A549 (cell line): ENCODE results near the gene NTN1. TPM values are rescaled to one million over a fixed set of nuclear protein-coding genes. Genes with fewer than 3 reads are reported as not detected.

Experiments
- ATAC-seq, 2 experiments: fragments of 200-7000 bp in 1 of 2; fragments of >200 bp in 1 of 2; cut with Nextera tagmentation in 1 of 2; cut with Tn5 transposase in 1 of 2; 3 replicates each; pipeline versions ENCODE4 v1.8.0 to v1.9.1; 2018 to 2020; ENCODE audit warnings: mild to moderate bottlenecking in 1 of 2, moderate library complexity in 1 of 2
- CTCF ChIA-PET: fragments of 300-600 bp; sonication (Branson Sonifier 250); formaldehyde crosslinking; extraction: SDS; loops from one replicate; lab custom pipeline; 2021; ENCODE audit warnings: antibody characterized with exemption, inconsistent platforms; lab: Yijun Ruan, JAX
- POLR2A ChIA-PET: fragments of 350-600 bp; formaldehyde crosslinking; extraction: SDS; loops from one replicate; lab custom pipeline; 2021; ENCODE audit warnings: antibody characterized with exemption, inconsistent platforms; lab: Yijun Ruan, JAX
- DNase-seq, 2 experiments: peaks; one replicate each; pipeline versions ENCODE4 v3.0.0 to v3.0.0-alpha.2; 2011 to 2016; ENCODE audit warnings: low read depth in 1 of 2, low spot score in 1 of 2
- FAIRE-seq: peaks from 2 replicates; lab custom pipeline; 2011; peaks lifted over from hg19 to GRCh38; lab: Jason Lieb, UNC
- H3K27ac ChIP-seq, 2 experiments: fragments of >200 bp; sonication (Bioruptor Twin); formaldehyde crosslinking; 3 replicates each; pipeline ENCODE4 v1.5.1; 2016 to 2017
- H3K4me1 ChIP-seq: fragments of >200 bp; sonication (Bioruptor Twin); formaldehyde crosslinking; 3 replicates; pipeline ENCODE4 v1.6.1; 2016
- H3K4me2 ChIP-seq: fragments of >200 bp; sonication (Bioruptor Twin); formaldehyde crosslinking; 3 replicates; pipeline ENCODE4 v1.6.1; 2016
- H3K4me3 ChIP-seq: fragments of >200 bp; sonication (Bioruptor Twin); formaldehyde crosslinking; 3 replicates; pipeline ENCODE4 v1.5.1; 2016
- H3K9me3 ChIP-seq: fragments of >200 bp; sonication (Bioruptor Twin); formaldehyde crosslinking; 3 replicates; pipeline ENCODE4 v1.6.1; 2016
- BHLHE40 ChIP-seq: IDR thresholded peaks from 2 replicates; pipeline ENCODE4 v1.6.1; 2012; ENCODE audit warnings: low read depth, low read length, inconsistent platforms
- EHMT2 ChIP-seq: fragments of 200-600 bp; sonication (generic); IDR thresholded peaks from 2 replicates; pipeline ENCODE4 v1.6.1; 2016; ENCODE audit warnings: antibody characterized with exemption, low read depth, mild to moderate bottlenecking, moderate library complexity
- FOSB ChIP-seq: fragments of 250-450 bp; sonication (Bioruptor Pico); IDR thresholded peaks from 2 replicates; pipeline ENCODE4 v1.5.0; 2020; ENCODE audit warnings: mild to moderate bottlenecking, moderate library complexity
- HDAC2 ChIP-seq: fragments of 200-600 bp; sonication (generic); IDR thresholded peaks from 2 replicates; pipeline ENCODE4 v1.6.1; 2016
- HOXA7 ChIP-seq: fragments of 250-450 bp; sonication (Bioruptor Pico); IDR thresholded peaks from 2 replicates; pipeline ENCODE4 v1.5.0; 2020; ENCODE audit warnings: mild to moderate bottlenecking, moderate library complexity
- JUNB ChIP-seq: fragments of >200 bp; sonication (Bioruptor Twin); formaldehyde crosslinking; IDR thresholded peaks from 2 replicates; pipeline ENCODE4 v1.6.1; 2016
- KDM5A ChIP-seq: fragments of 200-600 bp; sonication (generic); IDR thresholded peaks from 2 replicates; pipeline ENCODE4 v1.6.1; 2016; ENCODE audit warnings: antibody characterized with exemption, mild to moderate bottlenecking
- MAFK ChIP-seq: fragments of 450-650 bp; IDR thresholded peaks from 2 replicates; pipeline ENCODE4 v1.6.1; 2014; ENCODE audit not compliant: partially characterized antibody
- NR3C1 ChIP-seq: fragments of >200 bp; sonication (Bioruptor Twin); formaldehyde crosslinking; IDR thresholded peaks from 3 replicates; pipeline ENCODE4 v1.6.1; 2017
- RAD21 ChIP-seq, 2 experiments: fragments of >200 bp in 1 of 2; sonication (Bioruptor Twin) in 1 of 2; formaldehyde crosslinking in 1 of 2; IDR thresholded peaks in 1 of 2; conservative IDR thresholded peaks in 1 of 2; 2 replicates in 1 of 2; 3 replicates in 1 of 2; pipeline ENCODE4 v1.6.1; 2012 to 2018; ENCODE audit warnings: inconsistent platforms in 1 of 2
- TP53 ChIP-seq: fragments of 250-450 bp; sonication (Bioruptor Pico); IDR thresholded peaks from 2 replicates; pipeline ENCODE4 v1.5.0; 2021; ENCODE audit warnings: mild to moderate bottlenecking, moderate library complexity
- ZC3H11A ChIP-seq: fragments of 450-650 bp; IDR thresholded peaks from 2 replicates; pipeline ENCODE4 v1.6.1; 2014; ENCODE audit warnings: antibody characterized with exemption, mild to moderate bottlenecking
- ZFP36 ChIP-seq: fragments of 450-650 bp; IDR thresholded peaks from 2 replicates; pipeline ENCODE4 v1.6.1; 2014; ENCODE audit warnings: borderline replicate concordance; ENCODE audit not compliant: partially characterized antibody
- WGBS: methylation state at CpG from one replicate; pipeline ENCODE4 v1.1.6; 2017; ENCODE audit errors: missing lambda C conversion rate; 5-methylcytosine and 5-hydroxymethylcytosine counted together
- polyA plus RNA-seq, 4 experiments: library from polyadenylated mRNA; depleted of rRNA in 3 of 4; stranded (reverse); fragments of >200 nt; fragmentation: RNase III in 1 of 4; extraction: RNeasy Plus Mini Kit Qiagen cat#74134 plus additional on column Dnase treatment in 1 of 4; gene quantifications; 2 replicates in 3 of 4; 3 replicates in 1 of 4; pipeline ENCODE4 v1.2.3, GENCODE V29; 2011 to 2017
- TF ChIP-seq, protein P1 (sequence below): fragments of >200 bp; sonication (Bioruptor Twin); formaldehyde crosslinking; IDR thresholded peaks from 3 replicates; pipeline ENCODE4 v1.5.1; 2016
- TF ChIP-seq, protein P2 (sequence below): fragments of 250-450 bp; sonication (Bioruptor Pico); IDR thresholded peaks from 2 replicates; pipeline ENCODE4 v1.5.0; 2020; ENCODE audit warnings: low read depth, mild to moderate bottlenecking, moderate library complexity
- TF ChIP-seq, protein P3 (sequence below): IDR thresholded peaks from 2 replicates; pipeline ENCODE4 v1.6.1; 2012; ENCODE audit warnings: low read depth, borderline replicate concordance
- TF ChIP-seq, protein P4 (sequence below): fragments of >200 bp; sonication (Bioruptor Twin); formaldehyde crosslinking; IDR thresholded peaks from 3 replicates; pipeline ENCODE4 v1.6.1; 2016
- TF ChIP-seq, protein P5 (sequence below): fragments of >200 bp; sonication (Bioruptor Twin); formaldehyde crosslinking; IDR thresholded peaks from 2 replicates; pipeline ENCODE4 v1.6.1; 2016
- TF ChIP-seq, protein P6 (sequence below): IDR thresholded peaks from 2 replicates; pipeline ENCODE4 v1.6.1; 2012

Gene NTN1
- polyA plus RNA-seq, 2 of the 4 experiments (the other 2 are of a cell fraction), result 0.12 to 0.13 TPM

DNA sequence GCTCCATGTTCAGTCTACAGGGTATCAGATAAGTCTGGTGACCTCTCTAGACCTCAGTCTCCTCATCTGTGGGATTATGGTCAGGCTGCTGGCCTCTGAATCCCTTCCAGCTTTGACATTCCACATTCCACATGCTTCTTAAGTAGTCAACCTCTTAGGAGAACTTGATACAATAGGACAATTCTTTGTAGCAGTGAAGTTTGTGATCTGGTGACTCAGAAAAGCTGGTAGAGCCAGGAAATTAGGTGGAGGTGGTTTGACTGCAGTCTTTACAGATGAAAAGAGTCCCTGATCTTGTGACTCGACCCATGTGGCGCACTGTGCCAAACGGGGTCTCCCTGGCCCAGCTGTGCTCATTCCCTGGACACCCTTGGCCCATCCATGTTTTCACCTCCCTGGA lies 147.8 kb downstream of the NTN1 start:
- Histone ChIP-seq H3K4me1 (no peaks in the 10 kb centered on the region), H3K4me3 (no peak overlapping the region), H3K27ac (no peak overlapping the region), H3K4me2 (no peak overlapping the region), H3K9me3 (no peaks in the 10 kb centered on the region; the same call in 2 of the 3 replicates)
- DNase-seq, result no peak
- no peak for TF ChIP-seq TP53 (CRISPR knock-in tag)
- no peak for TF ChIP-seq EHMT2
- no peak for TF ChIP-seq ZFP36
- TF ChIP-seq JUNB, result no peak
- TF ChIP-seq, protein P1, sequence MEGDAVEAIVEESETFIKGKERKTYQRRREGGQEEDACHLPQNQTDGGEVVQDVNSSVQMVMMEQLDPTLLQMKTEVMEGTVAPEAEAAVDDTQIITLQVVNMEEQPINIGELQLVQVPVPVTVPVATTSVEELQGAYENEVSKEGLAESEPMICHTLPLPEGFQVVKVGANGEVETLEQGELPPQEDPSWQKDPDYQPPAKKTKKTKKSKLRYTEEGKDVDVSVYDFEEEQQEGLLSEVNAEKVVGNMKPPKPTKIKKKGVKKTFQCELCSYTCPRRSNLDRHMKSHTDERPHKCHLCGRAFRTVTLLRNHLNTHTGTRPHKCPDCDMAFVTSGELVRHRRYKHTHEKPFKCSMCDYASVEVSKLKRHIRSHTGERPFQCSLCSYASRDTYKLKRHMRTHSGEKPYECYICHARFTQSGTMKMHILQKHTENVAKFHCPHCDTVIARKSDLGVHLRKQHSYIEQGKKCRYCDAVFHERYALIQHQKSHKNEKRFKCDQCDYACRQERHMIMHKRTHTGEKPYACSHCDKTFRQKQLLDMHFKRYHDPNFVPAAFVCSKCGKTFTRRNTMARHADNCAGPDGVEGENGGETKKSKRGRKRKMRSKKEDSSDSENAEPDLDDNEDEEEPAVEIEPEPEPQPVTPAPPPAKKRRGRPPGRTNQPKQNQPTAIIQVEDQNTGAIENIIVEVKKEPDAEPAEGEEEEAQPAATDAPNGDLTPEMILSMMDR, result no peak
- no peak for TF ChIP-seq NR3C1
- TF ChIP-seq, protein P2, sequence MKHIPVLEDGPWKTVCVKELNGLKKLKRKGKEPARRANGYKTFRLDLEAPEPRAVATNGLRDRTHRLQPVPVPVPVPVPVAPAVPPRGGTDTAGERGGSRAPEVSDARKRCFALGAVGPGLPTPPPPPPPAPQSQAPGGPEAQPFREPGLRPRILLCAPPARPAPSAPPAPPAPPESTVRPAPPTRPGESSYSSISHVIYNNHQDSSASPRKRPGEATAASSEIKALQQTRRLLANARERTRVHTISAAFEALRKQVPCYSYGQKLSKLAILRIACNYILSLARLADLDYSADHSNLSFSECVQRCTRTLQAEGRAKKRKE (CRISPR knock-in tag), result no peak
- TF ChIP-seq ZC3H11A, result no peak
- TF ChIP-seq, protein P3, sequence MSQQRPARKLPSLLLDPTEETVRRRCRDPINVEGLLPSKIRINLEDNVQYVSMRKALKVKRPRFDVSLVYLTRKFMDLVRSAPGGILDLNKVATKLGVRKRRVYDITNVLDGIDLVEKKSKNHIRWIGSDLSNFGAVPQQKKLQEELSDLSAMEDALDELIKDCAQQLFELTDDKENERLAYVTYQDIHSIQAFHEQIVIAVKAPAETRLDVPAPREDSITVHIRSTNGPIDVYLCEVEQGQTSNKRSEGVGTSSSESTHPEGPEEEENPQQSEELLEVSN, result no peak
- TF ChIP-seq, protein P4, sequence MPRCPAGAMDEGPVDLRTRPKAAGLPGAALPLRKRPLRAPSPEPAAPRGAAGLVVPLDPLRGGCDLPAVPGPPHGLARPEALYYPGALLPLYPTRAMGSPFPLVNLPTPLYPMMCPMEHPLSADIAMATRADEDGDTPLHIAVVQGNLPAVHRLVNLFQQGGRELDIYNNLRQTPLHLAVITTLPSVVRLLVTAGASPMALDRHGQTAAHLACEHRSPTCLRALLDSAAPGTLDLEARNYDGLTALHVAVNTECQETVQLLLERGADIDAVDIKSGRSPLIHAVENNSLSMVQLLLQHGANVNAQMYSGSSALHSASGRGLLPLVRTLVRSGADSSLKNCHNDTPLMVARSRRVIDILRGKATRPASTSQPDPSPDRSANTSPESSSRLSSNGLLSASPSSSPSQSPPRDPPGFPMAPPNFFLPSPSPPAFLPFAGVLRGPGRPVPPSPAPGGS, result no peak
- no peak for TF ChIP-seq HOXA7 (CRISPR knock-in tag)
- 40% methylated on average over 3 of the region's 3 CpGs for WGBS
- no peak for ATAC-seq
- CTCF ChIA-PET, result interaction anchor here (1.5 kb wide), 1 partner anchor 275 kb away, joined by 3 read pairs; no protein-coding TSS in a partner anchor
- POLR2A ChIA-PET, result no interaction called here
- FAIRE-seq, result no peak

DNA sequence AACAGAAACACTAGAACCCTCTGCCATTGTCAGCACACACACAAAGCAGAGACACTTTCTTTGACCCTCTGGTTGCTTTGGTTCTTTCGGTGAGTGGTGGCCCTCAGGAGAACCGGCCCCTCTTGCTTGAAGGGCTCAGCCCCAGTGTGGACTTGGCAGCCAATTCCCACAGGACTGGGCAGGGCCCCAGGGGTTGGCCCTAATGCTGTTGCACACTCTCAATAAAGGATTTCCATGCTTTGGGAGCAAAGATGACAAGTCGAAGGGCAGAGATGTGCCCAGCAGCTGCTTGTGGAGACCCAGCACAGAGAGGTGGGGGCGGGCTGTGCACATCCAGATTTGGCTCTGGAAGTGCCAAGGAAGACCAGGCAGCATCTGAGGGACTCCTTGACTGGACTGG lies 149.0 kb downstream of the NTN1 start:
- CTCF ChIA-PET, result interaction anchor here (0.6 to 1.5 kb wide), 3 partner anchors 9 to 276 kb away, joined by 3 to 4 read pairs (median 3); no protein-coding TSS in a partner anchor
- no peaks in the 10 kb centered on the region; the same call in 2 of the 3 replicates for H3K9me3 ChIP-seq
- WGBS, result 9% methylated on average over 4 of the region's 4 CpGs
- H3K27ac ChIP-seq, result no peak overlapping the region
- DNase-seq, result no peak
- FAIRE-seq, result no peak
- POLR2A ChIA-PET, result no interaction called here
- H3K4me3 ChIP-seq, result no peak overlapping the region
- H3K4me2 ChIP-seq, result no peak overlapping the region
- ATAC-seq, result no peak
- no peaks in the 10 kb centered on the region for H3K4me1 ChIP-seq
- TF ChIP-seq RAD21 (conservative IDR thresholded peaks at IDR 0.05 in 1 of 2, IDR thresholded peaks at IDR 0.05 in 1 of 2), result no peak
- TF ChIP-seq, protein P5, sequence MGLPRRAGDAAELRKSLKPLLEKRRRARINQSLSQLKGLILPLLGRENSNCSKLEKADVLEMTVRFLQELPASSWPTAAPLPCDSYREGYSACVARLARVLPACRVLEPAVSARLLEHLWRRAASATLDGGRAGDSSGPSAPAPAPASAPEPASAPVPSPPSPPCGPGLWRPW, result no peak
- no peak for TF ChIP-seq HDAC2
- TF ChIP-seq MAFK, result no peak
- TF ChIP-seq, protein P6, sequence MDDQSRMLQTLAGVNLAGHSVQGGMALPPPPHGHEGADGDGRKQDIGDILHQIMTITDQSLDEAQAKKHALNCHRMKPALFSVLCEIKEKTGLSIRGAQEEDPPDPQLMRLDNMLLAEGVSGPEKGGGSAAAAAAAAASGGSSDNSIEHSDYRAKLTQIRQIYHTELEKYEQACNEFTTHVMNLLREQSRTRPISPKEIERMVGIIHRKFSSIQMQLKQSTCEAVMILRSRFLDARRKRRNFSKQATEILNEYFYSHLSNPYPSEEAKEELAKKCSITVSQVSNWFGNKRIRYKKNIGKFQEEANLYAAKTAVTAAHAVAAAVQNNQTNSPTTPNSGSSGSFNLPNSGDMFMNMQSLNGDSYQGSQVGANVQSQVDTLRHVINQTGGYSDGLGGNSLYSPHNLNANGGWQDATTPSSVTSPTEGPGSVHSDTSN, result no peak
- no peak for TF ChIP-seq FOSB (CRISPR knock-in tag)
- no peak for TF ChIP-seq KDM5A
- no peak for TF ChIP-seq BHLHE40
- TF ChIP-seq, all 56 proteins: peak for 0
